D721Med (cell line): ENCODE measurements around the gene GUCY2D.
A peak's percentile ranks its signal among the peaks of the same experiment; 100 is the strongest.

Experiments
- DNase-seq: peaks from one replicate; pipeline ENCODE4 v3.0.0; 2011; ENCODE audit warnings: low spot score; ENCODE audit not compliant: insufficient read length
- FAIRE-seq: peaks from 2 replicates; lab custom pipeline; 2011; peaks lifted over from hg19 to GRCh38; lab: Jason Lieb, UNC
- TF ChIP-seq, protein P1 (sequence below): IDR thresholded peaks from 2 replicates; pipeline ENCODE4 v1.5.1; 2012; ENCODE audit warnings: mild to moderate bottlenecking, control low read depth; ENCODE audit not compliant: insufficient read depth; ENCODE audit errors: missing control alignments

The GUCY2D gene

DNA sequence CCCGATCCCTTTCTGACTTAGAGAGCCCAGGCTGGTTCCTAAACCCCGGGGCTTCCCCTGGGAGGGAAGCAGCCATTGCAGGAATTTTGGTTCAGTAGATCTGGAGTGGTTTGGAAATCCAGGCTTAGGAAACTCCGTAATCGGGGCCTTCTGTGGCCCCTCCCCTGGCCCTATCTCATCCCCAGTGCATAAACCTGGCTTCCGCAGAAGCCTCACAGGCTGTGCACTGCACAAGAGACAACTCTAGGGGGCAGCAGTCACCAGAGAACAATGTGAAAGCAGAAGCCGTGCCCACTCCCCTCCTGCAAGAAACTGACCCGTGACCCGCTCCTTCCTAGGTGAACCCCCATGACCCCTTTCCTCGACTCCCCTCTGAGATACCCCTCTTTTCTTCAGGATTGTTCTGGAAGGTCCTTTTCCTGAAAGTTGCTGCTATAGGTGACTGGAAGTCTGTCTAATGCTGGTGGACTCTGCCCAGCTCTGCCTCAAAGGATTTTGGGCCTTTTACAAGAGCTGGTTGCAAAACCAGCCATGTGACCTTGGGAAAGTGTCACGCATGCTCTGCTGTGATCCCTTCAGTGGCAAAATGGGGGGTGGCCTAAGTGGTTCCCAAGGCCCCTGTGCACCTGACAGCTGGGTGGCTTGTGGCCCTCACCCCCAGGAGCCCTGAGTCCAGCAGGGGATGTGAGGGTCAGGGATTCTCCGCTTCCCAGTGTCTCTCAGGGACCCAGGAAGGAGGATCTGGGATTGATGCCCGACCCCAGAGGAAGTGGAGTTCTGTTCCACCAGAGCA lies 14.4 kb downstream of the GUCY2D start:
- no peak for FAIRE-seq
- TF ChIP-seq, protein P1, sequence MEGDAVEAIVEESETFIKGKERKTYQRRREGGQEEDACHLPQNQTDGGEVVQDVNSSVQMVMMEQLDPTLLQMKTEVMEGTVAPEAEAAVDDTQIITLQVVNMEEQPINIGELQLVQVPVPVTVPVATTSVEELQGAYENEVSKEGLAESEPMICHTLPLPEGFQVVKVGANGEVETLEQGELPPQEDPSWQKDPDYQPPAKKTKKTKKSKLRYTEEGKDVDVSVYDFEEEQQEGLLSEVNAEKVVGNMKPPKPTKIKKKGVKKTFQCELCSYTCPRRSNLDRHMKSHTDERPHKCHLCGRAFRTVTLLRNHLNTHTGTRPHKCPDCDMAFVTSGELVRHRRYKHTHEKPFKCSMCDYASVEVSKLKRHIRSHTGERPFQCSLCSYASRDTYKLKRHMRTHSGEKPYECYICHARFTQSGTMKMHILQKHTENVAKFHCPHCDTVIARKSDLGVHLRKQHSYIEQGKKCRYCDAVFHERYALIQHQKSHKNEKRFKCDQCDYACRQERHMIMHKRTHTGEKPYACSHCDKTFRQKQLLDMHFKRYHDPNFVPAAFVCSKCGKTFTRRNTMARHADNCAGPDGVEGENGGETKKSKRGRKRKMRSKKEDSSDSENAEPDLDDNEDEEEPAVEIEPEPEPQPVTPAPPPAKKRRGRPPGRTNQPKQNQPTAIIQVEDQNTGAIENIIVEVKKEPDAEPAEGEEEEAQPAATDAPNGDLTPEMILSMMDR = peak; percentile 42
- no peak for DNase-seq

DNA sequence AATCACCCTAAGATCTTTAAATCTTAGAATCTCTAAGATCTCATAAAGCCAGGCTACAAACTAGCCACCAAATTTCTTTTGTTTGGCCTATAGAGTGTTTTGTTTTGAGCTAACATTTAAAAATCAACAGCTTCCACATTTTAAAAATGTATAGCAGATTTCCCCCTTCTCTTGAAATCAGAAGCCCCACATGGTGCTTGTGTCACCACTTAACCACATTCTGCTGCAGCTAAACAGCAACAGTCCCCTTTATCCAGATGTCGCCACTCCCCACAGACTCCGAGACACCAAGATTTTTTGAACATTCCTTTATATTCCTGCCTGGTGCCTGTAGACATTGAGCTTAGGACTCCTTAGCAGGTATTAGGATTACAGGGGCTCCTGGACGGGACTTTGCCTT lies 16.0 kb downstream of the GUCY2D start:
- FAIRE-seq (no peak), DNase-seq (no peak)
- TF ChIP-seq, protein P1 = no peak

DNA sequence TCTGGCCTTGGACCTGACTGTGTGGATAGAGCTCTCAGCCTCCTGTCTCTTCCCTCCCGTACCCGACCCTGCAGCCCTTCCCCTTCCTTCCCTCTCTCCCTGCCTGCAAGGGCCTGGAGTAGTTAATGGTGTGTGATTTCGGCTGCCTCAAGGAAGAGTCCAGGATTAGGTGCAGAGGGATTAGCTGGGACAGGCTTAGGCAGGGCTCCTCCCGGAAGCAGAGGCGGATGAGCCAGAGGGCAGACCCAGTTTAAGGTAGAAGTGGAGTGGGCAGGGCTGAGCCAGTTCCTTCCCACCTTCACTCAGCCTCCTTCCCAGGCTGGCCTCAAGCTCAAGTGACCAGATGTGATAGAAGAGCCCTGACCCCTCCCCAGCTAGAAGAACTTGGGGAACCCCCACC lies 16.8 kb downstream of the GUCY2D start:
- FAIRE-seq (peak; percentile 21), DNase-seq (no peak)
- TF ChIP-seq, protein P1 = no peak

- TF ChIP-seq, protein P1 = no peak
- DNase-seq (no peak), FAIRE-seq (no peak)
These were observed 17.5 kb downstream of the GUCY2D start for GRCh38 chr17:8019665-8020650.

DNA sequence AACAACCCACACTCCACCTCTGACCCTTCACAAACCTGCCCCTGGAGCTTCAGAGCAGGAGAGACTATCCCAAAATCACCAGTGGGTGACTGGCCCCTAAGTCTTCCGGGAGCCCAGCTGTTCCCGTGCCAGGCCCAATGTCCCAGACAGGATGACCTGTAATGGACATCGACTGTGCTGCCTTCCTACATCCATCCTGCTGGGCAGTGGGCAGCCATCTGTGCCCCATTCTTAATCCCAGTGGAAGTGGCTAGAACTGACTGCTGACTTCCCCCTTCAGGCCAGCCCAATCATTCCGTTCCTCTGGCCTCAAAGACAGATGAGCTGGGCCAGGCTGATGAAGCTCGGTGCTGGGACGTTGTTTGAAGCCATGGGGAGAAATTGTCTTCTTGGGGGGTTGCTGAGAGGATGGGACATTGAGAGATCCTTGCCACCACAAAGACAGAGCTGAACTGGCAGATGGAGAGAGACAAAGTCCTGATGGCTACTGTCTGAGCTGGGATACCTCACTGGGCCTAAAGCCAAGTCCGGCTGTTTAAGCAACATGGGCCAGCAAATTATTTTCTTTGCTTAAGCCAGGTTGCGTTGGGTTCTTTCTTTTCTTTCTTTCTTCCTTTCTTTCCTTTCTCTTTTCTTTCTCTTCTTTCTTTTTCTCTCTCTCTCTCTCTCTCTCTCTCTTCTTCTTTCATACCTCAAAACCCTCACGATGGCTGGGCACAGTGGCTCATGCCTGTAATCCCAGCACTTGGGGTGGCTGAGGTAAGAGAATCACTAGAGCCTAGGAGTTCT lies 18.6 kb downstream of the GUCY2D start:
- DNase-seq = no peak
- no peak for FAIRE-seq
- TF ChIP-seq, protein P1 = no peak

- DNase-seq (no peak), FAIRE-seq (no peak)
- TF ChIP-seq, protein P1 = no peak
These were observed 19.3 kb downstream of the GUCY2D start for GRCh38 chr17:8021565-8022359.
